PC-9 (cell line): Measurements from ENCODE around the gene TCHH.

Source experiments
- EZH2 ChIP-seq: fragments of 200-600 bp; sonication (generic); IDR thresholded peaks from 2 replicates; pipeline ENCODE4 v1.8.0; 2017; ENCODE audit warnings: antibody characterized with exemption, low read depth
- TF ChIP-seq, protein P1 (sequence below): fragments of 200-600 bp; sonication (generic); conservative IDR thresholded peaks from 2 replicates; pipeline ENCODE4 v1.6.1; 2017; ENCODE audit warnings: mixed run types, antibody characterized with exemption, mild to moderate bottlenecking, moderate library complexity

DNA sequence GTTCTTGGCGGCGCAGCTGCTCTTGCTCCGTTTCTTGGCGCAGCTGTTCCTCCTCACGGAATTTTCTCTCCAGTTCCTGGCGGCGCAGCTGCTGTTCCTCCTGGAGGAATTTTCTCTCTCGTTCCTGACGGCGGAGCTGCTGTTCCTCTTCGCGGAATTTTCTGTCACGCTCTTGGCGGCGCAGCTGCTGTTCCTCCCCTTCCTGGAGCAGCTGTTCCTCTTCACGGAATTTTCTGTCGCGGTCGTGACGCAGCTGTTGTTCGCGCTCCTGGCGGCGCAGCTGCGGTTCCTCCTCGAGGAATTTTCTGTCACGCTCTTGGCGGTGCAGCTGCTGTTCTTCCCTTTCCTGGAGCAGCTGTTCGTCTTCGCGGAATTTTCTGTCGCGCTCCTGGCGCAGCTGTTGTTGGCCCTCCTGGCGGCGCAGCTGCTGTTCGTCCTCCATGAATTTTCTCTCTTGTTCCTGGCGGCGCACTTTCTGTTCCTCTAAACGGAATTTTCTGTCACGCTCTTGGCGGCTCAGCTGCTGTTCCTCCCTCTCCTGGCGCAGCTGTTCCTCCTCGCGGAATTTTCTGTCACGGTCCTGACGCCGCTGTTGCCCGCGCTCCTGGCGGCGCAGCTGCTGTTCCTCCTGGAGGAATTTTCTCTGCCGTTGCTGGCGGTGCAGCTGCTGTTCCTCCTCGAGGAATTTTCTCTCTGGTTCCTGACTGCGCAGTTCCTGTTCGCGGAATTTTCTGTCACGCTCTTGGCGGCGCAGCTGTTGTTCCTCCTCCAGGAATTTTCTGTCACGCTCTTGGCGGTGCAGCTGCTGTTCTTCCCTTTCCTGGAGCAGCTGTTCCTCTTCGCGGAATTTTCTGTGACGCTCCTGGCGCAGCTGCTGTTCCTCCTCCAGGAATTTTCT is 7.0 kb downstream of the TCHH start:
- TF ChIP-seq, protein P1, sequence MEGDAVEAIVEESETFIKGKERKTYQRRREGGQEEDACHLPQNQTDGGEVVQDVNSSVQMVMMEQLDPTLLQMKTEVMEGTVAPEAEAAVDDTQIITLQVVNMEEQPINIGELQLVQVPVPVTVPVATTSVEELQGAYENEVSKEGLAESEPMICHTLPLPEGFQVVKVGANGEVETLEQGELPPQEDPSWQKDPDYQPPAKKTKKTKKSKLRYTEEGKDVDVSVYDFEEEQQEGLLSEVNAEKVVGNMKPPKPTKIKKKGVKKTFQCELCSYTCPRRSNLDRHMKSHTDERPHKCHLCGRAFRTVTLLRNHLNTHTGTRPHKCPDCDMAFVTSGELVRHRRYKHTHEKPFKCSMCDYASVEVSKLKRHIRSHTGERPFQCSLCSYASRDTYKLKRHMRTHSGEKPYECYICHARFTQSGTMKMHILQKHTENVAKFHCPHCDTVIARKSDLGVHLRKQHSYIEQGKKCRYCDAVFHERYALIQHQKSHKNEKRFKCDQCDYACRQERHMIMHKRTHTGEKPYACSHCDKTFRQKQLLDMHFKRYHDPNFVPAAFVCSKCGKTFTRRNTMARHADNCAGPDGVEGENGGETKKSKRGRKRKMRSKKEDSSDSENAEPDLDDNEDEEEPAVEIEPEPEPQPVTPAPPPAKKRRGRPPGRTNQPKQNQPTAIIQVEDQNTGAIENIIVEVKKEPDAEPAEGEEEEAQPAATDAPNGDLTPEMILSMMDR: no peak
- no peak for TF ChIP-seq EZH2
